H1 (cell line): Measurements from ENCODE around the gene ZBTB38.

Experiments used
- CREB1 ChIP-seq: IDR thresholded peaks from 2 replicates; pipeline ENCODE4 v1.6.1; 2012; ENCODE audit warnings: inconsistent platforms
- CTCF ChIP-seq, 3 experiments: IDR thresholded peaks; 1 replicate in 2 of 3; 2 replicates in 1 of 3; pipeline versions ENCODE4 v1.5.1 to v1.6.1; 2011; ENCODE audit warnings: low read length in 3 of 3, mild to moderate bottlenecking in 3 of 3, inconsistent platforms in 2 of 3, low read depth in 1 of 3, moderate library complexity in 1 of 3; ENCODE audit not compliant: insufficient read depth in 1 of 3; ENCODE audit errors: control extremely low read depth in 1 of 3
- HDAC2 ChIP-seq, 2 experiments: fragments of 300-600 bp in 1 of 2; sonication (generic) in 1 of 2; IDR thresholded peaks; 2 replicates each; pipeline ENCODE4 v1.6.1; 2011 to 2012; ENCODE audit warnings: low read depth in 2 of 2, low read length in 2 of 2, mild to moderate bottlenecking in 2 of 2, moderate library complexity in 2 of 2, borderline replicate concordance in 1 of 2, inconsistent platforms in 1 of 2
- JUND ChIP-seq: IDR thresholded peaks from 2 replicates; pipeline ENCODE4 v1.6.1; 2011; ENCODE audit warnings: mild to moderate bottlenecking, improper control_type of control experiment, low read length
- MAFK ChIP-seq: IDR thresholded peaks from 2 replicates; pipeline ENCODE4 v1.6.1; 2012; ENCODE audit warnings: low read depth, mild to moderate bottlenecking, improper control_type of control experiment, low read length
- TAF1 ChIP-seq: IDR thresholded peaks from 2 replicates; pipeline ENCODE4 v1.6.1; 2011; ENCODE audit warnings: mild to moderate bottlenecking, low read depth, low read length

GRCh38 chr3:141346839-141347238, 21.5 kb upstream of the ZBTB38 start:
- no peak for TF ChIP-seq CTCF (IDR thresholded peaks at IDR 0.05; ENCODE audit: control extremely low read depth in 1 of 3, insufficient read depth in 1 of 3, low read depth in 1 of 3, low read length in 3 of 3)
- no peak for TF ChIP-seq TAF1
- TF ChIP-seq JUND, result no peak
- no peak for TF ChIP-seq MAFK
- TF ChIP-seq CREB1, result no peak
- TF ChIP-seq HDAC2 (IDR thresholded peaks at IDR 0.05; ENCODE audit: borderline replicate concordance in 1 of 2, low read depth in 2 of 2, low read length in 2 of 2), result no peak
